Measurements from ENCODE around the gene TNNT3. TPM values are rescaled to one million over a fixed set of nuclear protein-coding genes. Genes with fewer than 3 reads are reported as not detected.

Gene TNNT3
- total RNA-seq, 1 experiment from 2014 or later = not detected

GRCh38 chr11:1906181-1906580 is 13.3 kb upstream of the TNNT3 start:
- BruUV-seq (replicated peaks) = no TSS peak
- no peak overlapping the region for H3K4me3 Mint-ChIP-seq (ENCODE audit: low read depth, unreplicated experiment)
- DNase-seq = no peak
- H3K9me3 Mint-ChIP-seq (ENCODE audit: low read depth, unreplicated experiment) = no peaks in the 10 kb centered on the region
- H3K4me1 Mint-ChIP-seq (ENCODE audit: low read depth, unreplicated experiment) = no peaks in the 10 kb centered on the region
- no peak for TF ChIP-seq CTCF (IDR thresholded peaks at IDR 0.05; ENCODE audit: unreplicated experiment)
- intact Hi-C loops (cut with micrococcal nuclease; ENCODE audit: unreplicated experiment) = loop anchor here (5.0 kb wide), 1 partner anchor 186 kb away; no protein-coding TSS in a partner anchor
- peaks cover 72% of the 10 kb centered on the region for H3K27me3 Mint-ChIP-seq (ENCODE audit: unreplicated experiment)
- CTCF ChIA-PET = interaction anchor here (0.7 kb wide), 1 partner anchor 312 kb away, joined by 3 read pairs; no protein-coding TSS in a partner anchor
- H3K27ac Mint-ChIP-seq (ENCODE audit: unreplicated experiment) = no peak overlapping the region
- H3K36me3 Mint-ChIP-seq (ENCODE audit: insufficient read depth, unreplicated experiment) = no peaks in the 10 kb centered on the region

- H3K9me3 Mint-ChIP-seq (ENCODE audit: low read depth, unreplicated experiment) = no peaks in the 10 kb centered on the region
- H3K27me3 Mint-ChIP-seq (ENCODE audit: unreplicated experiment) = peaks cover 68% of the 10 kb centered on the region
- DNase-seq = no peak
- TF ChIP-seq CTCF (IDR thresholded peaks at IDR 0.05; ENCODE audit: unreplicated experiment) = no peak
- H3K4me1 Mint-ChIP-seq (ENCODE audit: low read depth, unreplicated experiment) = no peaks in the 10 kb centered on the region
- CTCF ChIA-PET = interaction anchor here (0.7 kb wide), 1 partner anchor 312 kb away, joined by 3 read pairs; no protein-coding TSS in a partner anchor
- no peak overlapping the region for H3K4me3 Mint-ChIP-seq (ENCODE audit: low read depth, unreplicated experiment)
- BruUV-seq (replicated peaks) = no TSS peak
- intact Hi-C loops (cut with micrococcal nuclease; ENCODE audit: unreplicated experiment) = loop anchor here (5.0 kb wide), 1 partner anchor 185 kb away; no protein-coding TSS in a partner anchor
- H3K27ac Mint-ChIP-seq (ENCODE audit: unreplicated experiment) = no peak overlapping the region
- H3K36me3 Mint-ChIP-seq (ENCODE audit: insufficient read depth, unreplicated experiment) = no peaks in the 10 kb centered on the region
Observed at GRCh38 chr11:1906611-1907423, 12.7 kb upstream of the TNNT3 start.

- CTCF ChIA-PET = no interaction called here
- Mint-ChIP-seq H3K27me3 (ENCODE audit: unreplicated experiment) (peaks cover 79% of the 10 kb centered on the region), H3K36me3 (ENCODE audit: insufficient read depth, unreplicated experiment) (no peaks in the 10 kb centered on the region), H3K9me3 (ENCODE audit: low read depth, unreplicated experiment) (no peaks in the 10 kb centered on the region), H3K4me3 (ENCODE audit: low read depth, unreplicated experiment) (no peak overlapping the region), H3K27ac (ENCODE audit: unreplicated experiment) (no peak overlapping the region), H3K4me1 (ENCODE audit: low read depth, unreplicated experiment) (no peaks in the 10 kb centered on the region)
- TF ChIP-seq CTCF (IDR thresholded peaks at IDR 0.05; ENCODE audit: unreplicated experiment) = no peak
- intact Hi-C loops (cut with micrococcal nuclease; ENCODE audit: unreplicated experiment) = loop anchor here (5.0 kb wide), 1 partner anchor 184 kb away; no protein-coding TSS in a partner anchor
- no peak for DNase-seq
- no TSS peak for BruUV-seq (replicated peaks)
Observed at GRCh38 chr11:1908618-1909017, 10.9 kb upstream of the TNNT3 start.

- no peaks in the 10 kb centered on the region for H3K9me3 Mint-ChIP-seq (ENCODE audit: low read depth, unreplicated experiment)
- no TSS peak for BruUV-seq (replicated peaks)
- no peak for TF ChIP-seq CTCF (IDR thresholded peaks at IDR 0.05; ENCODE audit: unreplicated experiment)
- DNase-seq = no peak
- no peaks in the 10 kb centered on the region for H3K4me1 Mint-ChIP-seq (ENCODE audit: low read depth, unreplicated experiment)
- CTCF ChIA-PET = interaction anchor here (0.8 kb wide), 1 partner anchor 25 kb away, joined by 3 read pairs; no protein-coding TSS in a partner anchor
- H3K36me3 Mint-ChIP-seq (ENCODE audit: insufficient read depth, unreplicated experiment) = no peaks in the 10 kb centered on the region
- no peak overlapping the region for H3K4me3 Mint-ChIP-seq (ENCODE audit: low read depth, unreplicated experiment)
- H3K27me3 Mint-ChIP-seq (ENCODE audit: unreplicated experiment) = peaks cover 85% of the 10 kb centered on the region
- intact Hi-C loops (cut with micrococcal nuclease; ENCODE audit: unreplicated experiment) = loop anchor here (5.0 kb wide), 1 partner anchor 183 kb away; no protein-coding TSS in a partner anchor
- H3K27ac Mint-ChIP-seq (ENCODE audit: unreplicated experiment) = no peak overlapping the region
Observed at GRCh38 chr11:1909524-1909923, 10.0 kb upstream of the TNNT3 start.
